ENCODE results near the gene GNPTAB.
"Not testable (repeated sequence)": the region's sequence is repeated elsewhere in the genome, so short reads cannot be mapped to it uniquely, and the experiment has no call there.

The GNPTAB gene

DNA sequence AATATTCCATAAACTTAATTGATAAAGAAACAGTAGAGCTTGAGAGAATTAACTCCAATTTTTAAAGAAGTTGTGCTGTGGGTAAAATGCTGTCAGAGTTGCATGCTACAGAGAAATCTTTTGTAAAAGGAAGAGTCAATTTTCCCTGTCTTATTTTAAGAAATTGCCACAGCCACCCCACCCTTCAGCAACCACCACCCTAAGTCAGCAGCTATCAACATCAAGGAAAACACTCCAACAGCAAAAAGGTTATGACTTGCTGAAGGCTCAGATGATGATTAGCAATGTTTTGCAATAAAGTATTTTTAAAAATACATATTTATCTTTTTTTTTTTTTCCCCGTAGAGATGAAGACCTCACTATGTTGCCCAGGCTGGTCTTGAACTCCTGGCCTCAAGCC is 40.2 kb upstream of the GNPTAB start:
- H3K4me3 ChIP-seq (ENCODE audit: low read length) = no peak overlapping the region
- no peak for DNase-seq (ENCODE audit: low read depth)
- TF ChIP-seq, protein P1, sequence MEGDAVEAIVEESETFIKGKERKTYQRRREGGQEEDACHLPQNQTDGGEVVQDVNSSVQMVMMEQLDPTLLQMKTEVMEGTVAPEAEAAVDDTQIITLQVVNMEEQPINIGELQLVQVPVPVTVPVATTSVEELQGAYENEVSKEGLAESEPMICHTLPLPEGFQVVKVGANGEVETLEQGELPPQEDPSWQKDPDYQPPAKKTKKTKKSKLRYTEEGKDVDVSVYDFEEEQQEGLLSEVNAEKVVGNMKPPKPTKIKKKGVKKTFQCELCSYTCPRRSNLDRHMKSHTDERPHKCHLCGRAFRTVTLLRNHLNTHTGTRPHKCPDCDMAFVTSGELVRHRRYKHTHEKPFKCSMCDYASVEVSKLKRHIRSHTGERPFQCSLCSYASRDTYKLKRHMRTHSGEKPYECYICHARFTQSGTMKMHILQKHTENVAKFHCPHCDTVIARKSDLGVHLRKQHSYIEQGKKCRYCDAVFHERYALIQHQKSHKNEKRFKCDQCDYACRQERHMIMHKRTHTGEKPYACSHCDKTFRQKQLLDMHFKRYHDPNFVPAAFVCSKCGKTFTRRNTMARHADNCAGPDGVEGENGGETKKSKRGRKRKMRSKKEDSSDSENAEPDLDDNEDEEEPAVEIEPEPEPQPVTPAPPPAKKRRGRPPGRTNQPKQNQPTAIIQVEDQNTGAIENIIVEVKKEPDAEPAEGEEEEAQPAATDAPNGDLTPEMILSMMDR (conservative IDR thresholded peaks at IDR 0.05; ENCODE audit: low read depth, low read length) = no peak

DNA sequence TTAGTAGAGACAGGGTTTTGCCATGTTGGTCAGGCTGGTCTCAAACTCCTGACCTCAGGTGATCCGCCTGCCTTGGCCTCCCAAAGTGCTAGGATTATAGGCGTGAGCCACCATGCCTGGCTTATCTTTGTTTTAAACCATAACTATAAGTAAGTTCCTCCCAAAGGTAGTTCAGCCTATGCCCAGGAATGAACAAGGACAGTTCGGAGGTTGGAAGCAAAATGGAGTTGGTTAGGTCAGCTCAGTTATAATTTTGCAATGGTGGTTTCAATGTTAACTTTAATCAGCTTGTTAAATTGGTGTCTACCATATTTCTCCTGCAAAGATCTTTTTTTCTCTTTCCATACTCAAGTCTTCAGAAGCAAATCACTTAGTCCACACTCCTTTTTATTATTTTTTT is 36.9 kb upstream of the GNPTAB start:
- not testable (repeated sequence) for H3K4me3 ChIP-seq (ENCODE audit: low read length); DNase-seq (ENCODE audit: low read depth)

DNA sequence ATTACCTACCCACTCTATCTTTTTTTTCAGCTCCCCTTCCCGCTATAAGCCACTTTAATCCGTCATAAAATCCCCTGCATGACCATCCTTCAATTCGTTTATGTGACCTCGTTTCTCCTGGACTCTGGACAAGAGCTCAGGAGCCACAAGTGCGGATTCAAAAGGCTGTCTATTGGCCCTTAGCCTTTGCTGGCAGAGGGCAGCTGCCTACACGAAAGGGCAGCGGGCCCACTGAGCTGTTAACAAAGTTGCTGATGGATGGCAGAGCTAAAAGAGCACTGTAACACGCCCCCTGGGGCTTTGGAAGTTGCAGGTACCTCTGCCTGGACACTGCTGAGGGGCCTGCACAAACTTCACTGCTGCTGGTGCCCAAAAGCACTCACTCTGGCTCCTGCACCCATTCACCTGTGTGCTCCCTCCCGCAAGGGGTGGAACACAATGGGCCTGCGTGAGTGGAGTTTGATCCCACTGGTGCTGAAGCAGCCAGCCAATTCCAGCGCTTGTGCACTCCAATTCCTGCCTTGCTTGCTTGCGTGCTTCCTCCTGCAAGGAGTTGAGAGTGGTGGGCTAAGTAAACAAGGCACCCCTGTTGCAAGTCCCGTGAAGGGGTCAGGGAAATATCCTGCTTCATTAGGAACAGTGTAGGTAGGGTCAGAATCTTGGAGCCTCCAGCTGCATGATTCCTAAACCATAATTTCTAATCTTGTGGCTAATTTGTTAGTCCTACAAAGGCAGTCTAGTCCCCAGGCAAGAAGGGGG is 36.0 kb upstream of the GNPTAB start:
- DNase-seq (ENCODE audit: low read depth) = no peak
- no peak overlapping the region for H3K4me3 ChIP-seq (ENCODE audit: low read length)
- TF ChIP-seq, protein P1 (conservative IDR thresholded peaks at IDR 0.05; ENCODE audit: low read depth, low read length) = no peak

DNA sequence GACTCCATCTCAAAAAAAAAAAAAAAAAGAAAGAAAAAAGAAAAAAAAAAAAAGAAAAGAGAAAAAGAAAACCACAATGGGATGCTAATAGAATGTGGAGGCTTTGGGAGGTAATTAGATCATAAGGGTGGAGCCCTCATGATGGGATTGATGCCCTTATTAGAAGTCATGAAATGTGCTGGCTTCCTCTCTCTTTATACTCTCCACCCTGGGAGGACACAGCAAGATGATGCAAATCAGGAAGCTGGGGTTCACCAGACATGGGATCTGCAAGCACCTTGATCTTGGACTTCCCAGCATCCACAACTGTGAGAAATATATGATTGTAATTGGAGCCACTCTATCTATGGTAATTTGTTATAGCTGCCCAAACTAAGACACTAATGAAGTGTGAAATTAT is 33.2 kb upstream of the GNPTAB start:
- DNase-seq (ENCODE audit: low read depth) = no peak
- TF ChIP-seq, protein P1 (conservative IDR thresholded peaks at IDR 0.05; ENCODE audit: low read depth, low read length) = no peak
- H3K4me3 ChIP-seq (ENCODE audit: low read length) = no peak overlapping the region

DNA sequence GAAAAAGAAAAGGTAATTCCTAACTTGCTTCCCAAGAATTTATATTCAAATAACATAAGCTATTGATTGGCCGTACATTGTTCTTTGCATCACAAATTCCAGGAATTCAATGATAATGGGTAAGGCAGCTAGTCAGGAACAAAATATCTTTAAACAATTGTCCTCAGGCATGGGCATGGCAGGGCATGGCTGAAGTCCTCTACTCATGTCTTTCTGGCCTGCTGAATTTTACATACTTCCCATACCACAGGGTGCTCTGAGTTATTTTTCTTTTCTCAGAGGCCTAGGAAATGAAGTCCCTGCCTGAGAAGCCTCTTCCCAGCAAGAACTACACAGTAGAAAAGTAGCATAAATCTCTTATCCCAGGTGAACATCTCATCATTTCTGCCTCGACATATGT is 31.5 kb upstream of the GNPTAB start:
- no peak overlapping the region for H3K4me3 ChIP-seq (ENCODE audit: low read length)
- TF ChIP-seq, protein P1 (conservative IDR thresholded peaks at IDR 0.05; ENCODE audit: low read depth, low read length) = no peak
- DNase-seq (ENCODE audit: low read depth) = no peak

DNA sequence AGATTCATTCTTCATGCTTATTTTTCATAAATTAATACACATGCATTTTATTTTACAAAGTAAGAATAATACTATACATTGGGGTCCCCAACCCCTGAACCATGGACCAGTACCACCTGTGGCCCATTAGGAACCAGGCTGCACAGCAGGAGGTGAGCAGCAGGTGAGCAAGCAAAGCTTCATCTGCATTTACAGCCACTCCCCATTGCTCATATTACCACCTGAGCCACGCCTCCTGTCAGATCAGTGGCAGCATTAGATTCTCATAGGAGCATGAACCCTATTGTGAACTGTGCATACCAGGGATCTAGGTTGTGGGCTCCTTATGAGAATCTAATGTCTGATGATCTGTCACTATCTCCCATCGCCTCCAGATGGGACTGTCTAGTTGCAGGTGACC is 30.9 kb upstream of the GNPTAB start:
- H3K4me3 ChIP-seq (ENCODE audit: low read length); DNase-seq (ENCODE audit: low read depth): not testable (repeated sequence)

DNA sequence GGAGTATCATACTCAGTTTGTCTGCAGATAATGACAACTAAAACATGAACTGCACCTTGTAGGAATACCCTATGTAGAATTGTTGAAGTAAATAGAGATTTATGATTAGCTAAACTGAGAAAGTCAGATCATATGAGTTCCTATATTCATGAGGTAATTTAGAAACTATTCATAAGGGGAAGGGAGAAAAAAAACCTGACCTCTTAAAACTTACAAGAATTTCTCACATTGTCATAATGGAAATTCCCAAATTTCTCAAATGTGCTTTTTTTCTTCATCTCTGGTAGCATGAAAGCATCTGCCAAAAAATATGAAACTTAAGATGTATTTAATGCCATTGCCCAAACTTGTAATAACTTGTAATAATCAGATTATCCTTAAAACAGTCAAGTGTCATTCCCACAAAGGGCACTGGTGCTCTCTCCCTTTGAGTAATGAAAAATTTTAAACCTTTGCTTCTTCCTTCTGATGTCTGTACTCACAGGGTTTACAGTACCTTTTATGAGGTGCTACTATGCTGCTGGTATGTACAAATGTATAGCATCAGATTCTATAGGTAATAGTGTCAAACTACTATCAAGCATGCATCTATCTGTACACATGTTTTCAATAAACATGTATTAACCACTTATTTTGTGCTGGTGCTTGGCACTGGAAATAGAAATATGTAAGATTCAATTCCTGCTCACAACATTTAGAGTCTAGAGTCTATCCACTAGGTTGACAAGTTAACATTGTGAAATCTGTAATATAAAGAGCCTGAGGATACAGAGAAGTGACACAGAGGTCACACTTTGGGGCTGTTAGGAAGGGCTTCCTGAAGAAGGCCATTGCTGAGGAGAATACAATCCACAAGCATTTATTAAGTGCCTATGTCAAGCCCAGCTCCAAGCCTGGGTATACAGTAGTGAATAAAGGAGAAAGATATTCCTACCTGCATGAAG is 29.2 kb upstream of the GNPTAB start:
- no peak for DNase-seq (ENCODE audit: low read depth)
- TF ChIP-seq, protein P1 (conservative IDR thresholded peaks at IDR 0.05; ENCODE audit: low read depth, low read length) = no peak
- H3K4me3 ChIP-seq (ENCODE audit: low read length) = no peak overlapping the region

DNA sequence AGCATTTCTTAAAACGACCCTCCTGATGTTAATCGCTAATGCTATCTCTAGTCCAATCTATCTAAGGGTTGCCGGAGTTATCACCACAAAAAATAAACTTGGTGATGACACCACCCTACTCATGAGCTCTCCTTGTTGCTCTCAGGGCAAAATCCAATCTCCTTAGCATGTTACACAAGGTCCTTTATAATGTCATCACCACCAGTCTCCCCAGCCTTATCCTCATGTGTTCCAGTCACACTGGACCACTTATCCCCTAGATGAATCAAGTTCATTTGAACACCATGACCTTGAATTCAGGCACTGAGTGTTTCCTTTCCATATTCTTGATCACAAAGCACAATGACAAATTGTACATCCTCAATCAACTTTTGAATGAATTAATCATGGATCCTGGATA is 27.6 kb upstream of the GNPTAB start:
- DNase-seq (ENCODE audit: low read depth) = no peak
- no peak overlapping the region for H3K4me3 ChIP-seq (ENCODE audit: low read length)
- TF ChIP-seq, protein P1 (conservative IDR thresholded peaks at IDR 0.05; ENCODE audit: low read depth, low read length) = no peak

Measured in retinal pigment epithelial cell (primary cell).